Heart right ventricle (tissue), 16 donors: ENCODE results near the gene TK2. TPM values are rescaled to one million over a fixed set of nuclear protein-coding genes. Genes with fewer than 3 reads are reported as not detected.

Experiments
- ATAC-seq, 8 donors: fragments of 200-7000 bp; cut with Tn5 transposase; one replicate each; pipeline ENCODE4 v1.9.1; 2020; ENCODE audit warnings: mild to moderate bottlenecking in 8 of 8, moderate library complexity in 8 of 8, moderate number of reproducible peaks in 1 of 8
- DNase-seq, 2 donors: peaks; one replicate each; pipeline ENCODE4 v3.0.0-alpha.2; 2020
- H3K27ac ChIP-seq, 10 donors: fragments of 200-600 bp; sonication (generic) in 2 of 10; one replicate each; pipeline versions ENCODE4 v1.5.0 to v1.8.0; 2020 to 2022; ENCODE audit warnings: mild to moderate bottlenecking in 3 of 10
- H3K27me3 ChIP-seq, 7 donors: fragments of 200-600 bp; one replicate each; pipeline ENCODE4 v1.8.0; 2021 to 2022; ENCODE audit warnings: mild to moderate bottlenecking in 2 of 7
- H3K36me3 ChIP-seq, 9 donors: fragments of 200-600 bp; sonication (generic) in 1 of 9; one replicate each; pipeline versions ENCODE4 v1.5.0 to v1.8.0; 2020 to 2022; ENCODE audit warnings: mild to moderate bottlenecking in 2 of 9
- H3K4me1 ChIP-seq, 9 donors: fragments of 200-600 bp; sonication (generic) in 1 of 9; one replicate each; pipeline versions ENCODE4 v1.5.0 to v1.8.0; 2020 to 2022; ENCODE audit warnings: mild to moderate bottlenecking in 4 of 9
- H3K4me3 ChIP-seq, 10 donors: fragments of 200-600 bp; sonication (generic) in 2 of 10; one replicate each; pipeline versions ENCODE4 v1.5.0 to v1.8.0; 2020 to 2022; ENCODE audit warnings: mild to moderate bottlenecking in 7 of 10, moderate library complexity in 2 of 10
- H3K9me3 ChIP-seq, 11 donors: fragments of 200-600 bp in 10 of 11; sonication (generic) in 2 of 11; one replicate each; pipeline versions ENCODE4 v1.5.0 to v1.8.0; 2013 to 2022; ENCODE audit warnings: mild to moderate bottlenecking in 2 of 11, control low read depth in 1 of 11, moderate library complexity in 1 of 11
- WGBS, 2 donors: extraction: QIAGEN DNeasy Blood & Tissue Kit; methylation state at CpG; one replicate each; pipeline ENCODE4 v1.1.7; 2013; ENCODE audit warnings: inconsistent platforms in 1 of 2; 5-methylcytosine and 5-hydroxymethylcytosine counted together
- intact Hi-C, 10 donors: fragments of 100-400 bp; cut with DNase I; formaldehyde crosslinking; loops; one replicate each; pipeline versions ENCODE4 v1.11.1 to v1.14.2; 2022
- polyA plus RNA-seq, 2 donors: library from polyadenylated mRNA; stranded (reverse); fragments of 200-250 nt; gene quantifications; one replicate each; pipeline ENCODE4 v1.2.3, GENCODE V29; 2013
- total RNA-seq, 10 donors: library from RNA; stranded (reverse); fragmentation: NEBNext Ultra II Directional in 3 of 10; extraction: Animal tissue kit (Norgen Biotek cat#: 25700) in 3 of 10; gene quantifications; one replicate each; pipeline versions ENCODE4 v1.2.1 to v1.2.4, GENCODE V29; 2021 to 2023
- TF ChIP-seq, protein P1 (sequence below), 9 donors: fragments of 200-600 bp; sonication (generic) in 2 of 9; IDR thresholded peaks; one replicate each; pipeline versions ENCODE4 v1.5.0 to v1.8.0; 2021 to 2022; ENCODE audit warnings: antibody characterized with exemption in 9 of 9, mild to moderate bottlenecking in 5 of 9, moderate library complexity in 1 of 9
- donor health status: Arrhythmogenic right ventricular cardiomyopathy.
- donor health status: ischemic (EF 13 %, LVEDD 7.1; RV severe dilation, severe dysfunction).
- donor health status: healthy with polysubstance abuse.
- donor health status: DM: no; HTN: yes; CAD: no.
- donor health status: DM: no; HTN: no; CAD: no.
- donor health status: ischemic (EF 25% LVEDD 6.9; RV normal size, moderate dysfunction).
- donor health status: ischemic (EF 25% LVEDD 5.7; RV mildly dilated, moderate dysfunction).
- donor health status: healthy.
- donor health status: DM: yes; HTN: yes; CAD: no.
- donor health status: Ischemic cardiomyopathy.
- donor health status: ischemic (EF 35%, LVEDD 5.7; RV mildly dilated, moderate dysfunction).
- donor health status: nonischemic (EF 11% LVEDD 7.7; RV severe dilation, severe dysfunction).
- donor health status: DM: yes; HTN: yes; CAD: no.
- donor health status: PGD.
- donor health status: ischemic (EF 29% LVEDD 5.4; RV normal size, mild dysfunction).
- donor health status: nonischemic (EF 23%, LVEDD 6.1; RV moderate dilation, normal function).

The TK2 gene
- total and polyA plus RNA-seq, 12 donors = 8.0 to 26.0 (median 20.6) TPM

DNA sequence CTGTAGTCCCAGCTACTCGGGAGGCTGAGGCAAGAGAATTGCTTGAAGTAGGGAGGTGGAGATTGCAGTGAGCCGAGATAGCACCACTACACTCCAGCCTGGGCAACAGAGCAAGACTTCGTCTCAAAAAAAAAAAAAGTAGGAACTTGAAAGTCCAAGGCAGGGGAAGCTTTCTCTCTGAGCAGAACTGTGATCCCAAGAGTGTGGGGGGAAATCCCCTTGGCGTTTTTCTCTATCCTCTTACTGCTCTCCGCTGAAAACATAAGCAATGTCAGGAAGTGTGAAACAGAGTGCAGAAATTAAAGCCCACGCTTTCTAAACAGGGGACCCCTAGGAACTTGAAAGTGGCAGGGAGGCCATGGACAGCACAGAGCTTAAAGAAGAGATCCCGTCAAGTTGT lies 44.8 kb upstream of the TK2 start:
- ATAC-seq = no peak

DNA sequence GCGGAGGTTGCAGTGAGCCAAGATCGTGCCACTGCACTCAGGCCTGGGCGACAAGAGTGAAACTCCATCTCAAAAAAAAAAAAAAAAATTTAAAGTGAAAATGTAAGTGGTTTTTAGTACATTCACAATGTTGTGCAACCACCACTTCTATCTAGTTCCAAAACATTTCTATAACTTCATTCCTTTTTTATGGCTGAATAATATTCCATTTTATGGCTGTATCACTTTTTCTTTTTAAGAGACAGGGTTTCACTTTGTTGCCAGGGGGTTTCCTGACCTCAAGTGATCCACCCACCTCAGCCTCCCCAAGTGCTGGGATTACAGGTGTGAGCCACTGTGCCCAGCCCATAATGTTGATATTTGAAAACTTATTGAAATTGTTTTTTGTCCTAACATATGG lies 42.9 kb upstream of the TK2 start:
- WGBS, 2 donors = 98 to 99% methylated on average over 3 of the region's 3 CpGs
- no peak for ATAC-seq
- intact Hi-C loops = loop anchor here in 1 of 10 donors (5.0 kb wide), 1 partner anchor 191 kb away; no protein-coding TSS in a partner anchor

More for the DNA sequence above, 44.8 kb upstream of the TK2 start:
- peaks cover 0 to 3% (median 0%) of the 10 kb centered on the region in 11 donors for H3K9me3 ChIP-seq
- no peak for DNase-seq
- no peak overlapping the region for H3K4me3 ChIP-seq
- WGBS, 2 donors = 59 to 67% methylated on average over 7 of the region's 7 CpGs
- no peak overlapping the region for H3K27ac ChIP-seq
- intact Hi-C loops = loop anchor here in 1 of 10 donors (5.0 kb wide), 1 partner anchor 192 kb away; no protein-coding TSS in a partner anchor
- no peaks in the 10 kb centered on the region for H3K36me3 ChIP-seq
- H3K4me1 ChIP-seq = peaks cover 0 to 9% (median 0%) of the 10 kb centered on the region in 9 donors
- TF ChIP-seq, protein P1, sequence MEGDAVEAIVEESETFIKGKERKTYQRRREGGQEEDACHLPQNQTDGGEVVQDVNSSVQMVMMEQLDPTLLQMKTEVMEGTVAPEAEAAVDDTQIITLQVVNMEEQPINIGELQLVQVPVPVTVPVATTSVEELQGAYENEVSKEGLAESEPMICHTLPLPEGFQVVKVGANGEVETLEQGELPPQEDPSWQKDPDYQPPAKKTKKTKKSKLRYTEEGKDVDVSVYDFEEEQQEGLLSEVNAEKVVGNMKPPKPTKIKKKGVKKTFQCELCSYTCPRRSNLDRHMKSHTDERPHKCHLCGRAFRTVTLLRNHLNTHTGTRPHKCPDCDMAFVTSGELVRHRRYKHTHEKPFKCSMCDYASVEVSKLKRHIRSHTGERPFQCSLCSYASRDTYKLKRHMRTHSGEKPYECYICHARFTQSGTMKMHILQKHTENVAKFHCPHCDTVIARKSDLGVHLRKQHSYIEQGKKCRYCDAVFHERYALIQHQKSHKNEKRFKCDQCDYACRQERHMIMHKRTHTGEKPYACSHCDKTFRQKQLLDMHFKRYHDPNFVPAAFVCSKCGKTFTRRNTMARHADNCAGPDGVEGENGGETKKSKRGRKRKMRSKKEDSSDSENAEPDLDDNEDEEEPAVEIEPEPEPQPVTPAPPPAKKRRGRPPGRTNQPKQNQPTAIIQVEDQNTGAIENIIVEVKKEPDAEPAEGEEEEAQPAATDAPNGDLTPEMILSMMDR (IDR thresholded peaks at IDR 0.05) = no peak
- H3K27me3 ChIP-seq = no peaks in the 10 kb centered on the region

DNA sequence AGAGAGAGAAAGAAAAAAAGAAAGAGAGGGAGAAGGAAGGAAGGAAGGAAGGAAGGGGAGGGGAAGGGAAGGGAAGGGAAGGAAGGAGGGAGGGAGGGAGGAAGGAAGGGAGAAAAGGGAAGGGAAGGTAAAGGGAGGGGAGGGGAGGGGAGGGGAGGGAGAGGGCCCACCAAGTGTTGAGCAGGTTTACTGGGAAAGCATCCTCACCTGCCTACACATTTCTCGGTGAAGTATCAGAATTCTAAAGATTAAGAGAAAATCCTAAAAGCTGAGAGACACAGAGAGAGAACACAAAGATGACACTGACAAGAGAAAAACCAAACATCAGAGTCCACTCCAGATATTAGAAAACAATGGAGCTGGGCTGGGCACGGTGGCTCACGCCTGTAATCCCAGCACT lies 42.3 kb upstream of the TK2 start:
- WGBS, 2 donors = 87 to 90% methylated on average over 3 of the region's 3 CpGs
- no peaks in the 10 kb centered on the region for H3K27me3 ChIP-seq
- H3K9me3 ChIP-seq = peaks cover 0 to 3% (median 0%) of the 10 kb centered on the region in 11 donors
- peaks cover 0 to 27% (median 6%) of the 10 kb centered on the region in 9 donors for H3K4me1 ChIP-seq
- intact Hi-C loops = loop anchor here in 1 of 10 donors (5.0 kb wide), 1 partner anchor 190 kb away; no protein-coding TSS in a partner anchor
- ATAC-seq (no peak), DNase-seq (no peak)
- TF ChIP-seq, protein P1 (IDR thresholded peaks at IDR 0.05) = no peak
- H3K4me3 ChIP-seq = no peak overlapping the region
- H3K27ac ChIP-seq = no peak overlapping the region
- H3K36me3 ChIP-seq = no peaks in the 10 kb centered on the region

More for the DNA sequence above, 42.9 kb upstream of the TK2 start:
- Histone ChIP-seq H3K4me1 (peaks cover 0 to 21% (median 0%) of the 10 kb centered on the region in 9 donors), H3K9me3 (peaks cover 0 to 3% (median 0%) of the 10 kb centered on the region in 11 donors), H3K36me3 (no peaks in the 10 kb centered on the region), H3K27ac (no peak overlapping the region), H3K4me3 (no peak overlapping the region), H3K27me3 (no peaks in the 10 kb centered on the region)
- TF ChIP-seq, protein P1 (IDR thresholded peaks at IDR 0.05) = no peak
- DNase-seq = no peak

DNA sequence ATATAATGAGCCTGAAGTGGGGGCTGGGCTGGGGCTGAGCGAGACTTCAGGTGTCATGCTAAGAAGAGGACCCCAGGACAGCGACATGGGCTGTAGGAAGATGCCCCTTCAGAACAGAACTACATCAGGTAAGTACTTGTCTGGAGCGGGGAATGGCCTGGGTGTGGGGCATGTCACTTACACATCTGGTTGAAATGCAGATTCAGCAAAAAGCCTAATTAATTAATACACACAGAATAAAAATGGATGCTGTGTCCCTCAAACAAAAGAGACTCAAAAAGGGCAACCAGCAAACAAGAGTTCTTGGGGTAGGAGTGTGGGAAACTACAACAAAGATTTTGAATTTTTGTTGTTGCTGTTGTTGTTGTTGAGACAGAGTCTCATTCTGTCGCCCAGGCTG lies 41.1 kb upstream of the TK2 start:
- Histone ChIP-seq H3K4me3 (no peak overlapping the region), H3K27ac (no peak overlapping the region), H3K36me3 (no peaks in the 10 kb centered on the region), H3K9me3 (peaks cover 0 to 3% (median 0%) of the 10 kb centered on the region in 11 donors), H3K4me1 (peaks cover 0 to 39% (median 16%) of the 10 kb centered on the region in 9 donors), H3K27me3 (no peaks in the 10 kb centered on the region)
- intact Hi-C loops = loop anchor here in 1 of 10 donors (5.0 kb wide), 1 partner anchor 189 kb away; no protein-coding TSS in a partner anchor
- WGBS, 2 donors = 90 to 96% methylated on average over 4 of the region's 4 CpGs
- TF ChIP-seq, protein P1 (IDR thresholded peaks at IDR 0.05) = no peak
- ATAC-seq (no peak), DNase-seq (no peak)
